GM21360 (cell line): ENCODE data around the gene PPFIA3.

Experiments
- ATAC-seq: cut with Tn5 transposase; IDR thresholded peaks from one replicate; pipeline ENCODE4 v1.9.1; 2021; ENCODE audit warnings: mild to moderate bottlenecking, moderate library complexity; ENCODE audit not compliant: unreplicated experiment

PPFIA3 gene

GRCh38 chr19:49102303-49102702 lies 17.0 kb upstream of the PPFIA3 start:
- no peak for ATAC-seq

GRCh38 chr19:49103331-49104085 lies 15.8 kb upstream of the PPFIA3 start:
- no peak for ATAC-seq

- ATAC-seq = no peak
These were observed 15.0 kb upstream of the PPFIA3 start for GRCh38 chr19:49104229-49104864.

GRCh38 chr19:49106648-49107135 lies 12.7 kb upstream of the PPFIA3 start:
- ATAC-seq = no peak

GRCh38 chr19:49107625-49108459 lies 11.5 kb upstream of the PPFIA3 start:
- ATAC-seq = no peak

GRCh38 chr19:49109051-49109450 lies 10.3 kb upstream of the PPFIA3 start:
- no peak for ATAC-seq

- no peak for ATAC-seq
These were observed 9.6 kb upstream of the PPFIA3 start for GRCh38 chr19:49109569-49110233.

GRCh38 chr19:49110567-49110966 lies 8.8 kb upstream of the PPFIA3 start:
- no peak for ATAC-seq

GRCh38 chr19:49111218-49111998 lies 7.9 kb upstream of the PPFIA3 start:
- ATAC-seq = no peak

GRCh38 chr19:49113762-49114629 lies 5.3 kb upstream of the PPFIA3 start, which contains the start of gene LIN7B:
LIN7B (plus strand) TSS chr19:49114370; CDS start chr19:49114405, 35 bp downstream.
- ATAC-seq = no peak

GRCh38 chr19:49114630-49115363 lies 4.5 kb upstream of the PPFIA3 start:
- no peak for ATAC-seq

GRCh38 chr19:49116544-49116943 lies 2.8 kb upstream of the PPFIA3 start:
- no peak for ATAC-seq

GRCh38 chr19:49117677-49118564 lies 1.4 kb upstream of the PPFIA3 start:
- no peak for ATAC-seq

- peak; percentile 56 for ATAC-seq
These were observed 556 bp upstream of the PPFIA3 start, which contains the start of gene C19orf73 for GRCh38 chr19:49118565-49119410. C19orf73 (minus strand) TSS chr19:49119143; CDS start chr19:49119022, 121 bp downstream.

GRCh38 chr19:49120325-49120683 lies 960 bp downstream of the PPFIA3 start:
- ATAC-seq = no peak

- ATAC-seq = no peak
These were observed 1.5 kb downstream of the PPFIA3 start for GRCh38 chr19:49120868-49121267.
